Measurements from ENCODE around the gene TJAP1.
"Not testable (repeated sequence)": the region's sequence is repeated elsewhere in the genome, so short reads cannot be mapped to it uniquely, and the experiment has no call there.

The TJAP1 gene

GRCh38 chr6:43481075-43481474 is 3.7 kb downstream of the TJAP1 start:
- DNase-seq (ENCODE audit: low read depth): no peak

- DNase-seq (ENCODE audit: low read depth): no peak
Observed at GRCh38 chr6:43481591-43482236, 4.3 kb downstream of the TJAP1 start.

DNA sequence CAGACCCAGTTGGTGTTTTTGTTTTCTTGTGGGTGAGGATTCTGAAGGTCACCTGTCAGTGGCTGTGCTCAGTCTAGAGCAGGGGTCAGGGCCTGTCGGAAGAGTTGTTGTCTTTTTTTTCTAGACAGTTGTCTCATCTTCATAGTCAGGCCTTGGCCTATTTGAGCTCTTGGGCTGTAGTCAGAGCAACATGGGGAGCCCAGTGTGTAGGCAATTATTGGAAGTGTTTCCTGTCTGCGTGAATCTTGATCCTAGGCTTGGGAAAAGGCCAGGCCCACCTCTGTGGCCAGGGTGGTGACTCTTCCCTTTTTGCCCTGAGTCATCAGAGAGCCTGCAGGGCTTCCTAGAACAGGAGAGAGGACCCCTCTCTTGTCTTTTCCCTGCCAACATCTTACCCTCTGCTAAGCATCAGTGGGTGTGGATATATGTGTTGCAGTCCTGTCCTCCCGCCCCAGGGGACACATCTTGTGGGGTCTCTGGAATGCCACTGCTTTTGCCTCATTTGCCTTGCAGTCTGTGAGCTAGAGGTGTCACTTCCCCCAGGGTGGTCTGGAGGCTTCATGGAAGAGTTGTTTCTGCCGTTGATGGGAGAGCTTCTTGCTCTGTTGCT is 11.4 kb downstream of the TJAP1 start:
- no peak for DNase-seq (ENCODE audit: low read depth)

DNA sequence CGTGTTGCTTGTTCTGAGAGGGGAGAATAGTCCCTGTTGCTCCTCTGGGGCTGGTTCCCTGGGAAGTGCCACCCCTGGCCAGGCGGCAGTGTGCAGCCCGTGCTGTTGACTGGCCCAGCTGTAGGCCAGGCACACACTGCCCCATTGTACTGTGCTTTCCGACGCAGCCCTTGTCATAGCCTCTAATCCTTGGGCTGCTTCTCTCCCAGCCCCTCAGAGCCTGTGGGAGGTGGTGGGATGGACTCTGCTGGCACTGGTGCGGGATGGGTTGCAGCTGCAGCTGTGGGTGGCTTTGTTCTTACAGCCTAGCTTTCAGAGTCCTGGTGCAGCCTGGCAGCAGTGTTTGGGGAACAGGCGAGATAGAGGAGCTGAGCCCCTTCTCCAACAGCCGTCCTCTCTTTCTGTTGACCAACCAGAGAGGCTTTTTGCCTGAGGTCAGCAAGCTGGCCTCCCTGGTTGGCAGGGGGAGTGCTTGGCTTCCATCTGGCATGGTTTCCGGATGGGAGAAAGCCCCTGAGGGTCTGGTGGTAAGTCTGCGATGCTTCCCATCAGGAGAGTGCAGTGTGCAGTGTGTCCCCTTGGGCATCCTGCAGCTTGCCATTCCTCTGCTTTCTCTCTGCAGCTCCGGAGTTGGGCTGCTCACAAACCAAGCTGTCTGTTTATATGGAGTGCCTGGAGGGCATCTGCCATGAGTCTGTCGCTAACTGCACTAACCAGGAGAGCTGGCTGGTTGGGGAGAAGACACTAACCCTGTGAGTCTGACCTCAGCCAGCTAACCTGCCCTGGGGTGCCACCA is 12.1 kb downstream of the TJAP1 start:
- no peak for DNase-seq (ENCODE audit: low read depth)

DNA sequence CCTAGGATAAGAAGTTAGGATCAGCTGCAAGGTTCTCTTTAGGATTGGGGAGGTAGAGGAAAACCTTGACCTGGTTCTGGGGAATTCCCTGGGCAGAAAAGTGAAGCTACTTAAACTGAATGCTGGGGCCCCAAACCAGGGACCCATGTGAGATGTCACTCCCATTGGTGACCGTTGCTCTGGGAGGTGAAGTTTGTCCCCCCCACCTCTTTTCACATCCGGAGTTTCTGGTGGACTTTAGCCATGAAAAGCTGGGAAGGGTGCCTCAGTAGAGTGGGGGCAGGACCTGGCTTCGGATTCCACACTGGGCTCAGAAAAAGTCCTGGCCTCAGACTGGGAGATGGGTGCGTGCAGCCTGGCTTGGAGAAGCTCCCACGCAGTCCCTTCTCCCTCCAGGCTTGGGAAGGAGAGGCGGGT is 13.2 kb downstream of the TJAP1 start:
- no peak for DNase-seq (ENCODE audit: low read depth)

- DNase-seq (ENCODE audit: low read depth): no peak
Observed at GRCh38 chr6:43491750-43492661, 14.6 kb downstream of the TJAP1 start.

DNA sequence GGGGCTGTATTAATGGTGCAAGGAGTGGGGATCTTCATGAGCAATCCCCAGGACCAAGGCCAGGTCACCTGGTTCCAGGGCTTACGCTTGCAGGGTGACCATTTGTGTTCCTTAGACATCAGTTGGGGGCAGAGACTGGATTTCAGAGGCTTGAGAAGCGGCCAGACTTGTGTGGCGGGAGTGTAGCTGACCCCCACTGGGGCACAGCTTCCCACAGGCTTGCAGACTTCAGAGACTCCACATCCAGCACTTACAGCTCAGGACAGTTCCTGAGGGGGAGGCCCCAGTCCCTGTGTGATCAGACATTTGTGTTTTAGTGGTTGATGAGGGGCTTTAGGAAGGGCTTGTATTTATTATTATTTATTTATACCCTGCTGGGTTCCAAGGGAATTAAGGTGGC is 15.3 kb downstream of the TJAP1 start:
- DNase-seq (ENCODE audit: low read depth): no peak

- DNase-seq (ENCODE audit: low read depth): no peak
Observed at GRCh38 chr6:43493230-43493629, 15.9 kb downstream of the TJAP1 start.

DNA sequence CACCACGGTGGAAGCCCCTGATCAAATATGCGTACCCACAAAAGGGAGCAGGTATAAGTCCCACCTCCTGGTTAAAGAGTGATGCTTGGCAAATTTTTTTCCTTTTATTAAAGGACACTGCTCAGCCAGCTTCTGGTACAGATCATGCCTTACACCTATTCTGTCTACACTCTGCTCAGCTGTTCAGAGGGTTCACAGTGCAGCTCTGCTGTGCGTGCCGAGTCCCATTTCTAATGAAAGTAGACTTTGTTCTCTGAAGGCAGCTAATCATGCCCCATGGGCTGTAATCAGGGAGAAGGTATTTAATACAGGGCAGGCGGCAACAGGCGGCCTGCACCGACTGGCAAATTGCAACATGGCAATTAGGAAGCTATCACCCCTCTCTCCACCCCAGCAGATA is 16.5 kb downstream of the TJAP1 start:
- no peak for DNase-seq (ENCODE audit: low read depth)

DNA sequence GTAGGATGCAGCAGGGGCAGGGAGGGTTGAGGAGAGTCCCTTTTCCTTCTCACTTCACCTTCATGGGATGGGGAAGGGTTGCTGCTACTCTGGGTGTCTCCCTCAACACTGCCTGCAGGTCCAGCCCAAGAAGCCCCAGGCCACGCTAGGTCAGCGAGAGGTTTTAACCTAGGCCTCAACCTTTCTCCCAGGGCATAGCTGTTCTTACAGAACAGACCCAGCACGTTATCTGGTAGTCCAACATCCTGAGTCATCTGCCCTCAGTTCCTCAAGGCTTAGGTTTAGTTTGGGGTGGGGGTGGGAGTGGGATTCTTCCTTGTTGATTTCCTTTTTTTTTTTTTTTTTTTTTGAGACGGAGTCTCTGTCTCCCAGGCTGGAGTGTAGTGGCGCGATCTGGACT is 17.0 kb downstream of the TJAP1 start:
- no peak for DNase-seq (ENCODE audit: low read depth)

DNA sequence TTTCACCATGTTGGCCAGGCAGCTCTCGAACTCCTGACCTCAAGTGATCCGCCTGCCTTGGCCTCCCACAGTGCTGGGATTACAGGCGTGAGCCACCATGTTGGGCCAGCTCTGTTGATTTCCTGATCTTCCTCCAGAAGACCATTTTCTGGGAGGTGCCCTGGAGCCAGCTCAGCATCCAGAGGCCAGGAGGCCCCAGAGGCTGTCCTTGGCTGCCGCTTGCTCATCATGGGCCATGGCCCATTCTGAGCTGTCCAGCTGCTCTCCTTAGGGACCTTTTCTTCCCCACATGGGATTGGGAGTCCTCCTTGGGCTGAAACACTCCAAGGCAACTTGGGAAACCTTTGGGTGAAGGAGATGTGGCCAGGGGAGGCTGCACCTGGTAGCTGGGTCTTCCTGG is 17.4 kb downstream of the TJAP1 start:
- no peak for DNase-seq (ENCODE audit: low read depth)

GRCh38 chr6:43495409-43495941 is 18.1 kb downstream of the TJAP1 start:
- no peak for DNase-seq (ENCODE audit: low read depth)

DNA sequence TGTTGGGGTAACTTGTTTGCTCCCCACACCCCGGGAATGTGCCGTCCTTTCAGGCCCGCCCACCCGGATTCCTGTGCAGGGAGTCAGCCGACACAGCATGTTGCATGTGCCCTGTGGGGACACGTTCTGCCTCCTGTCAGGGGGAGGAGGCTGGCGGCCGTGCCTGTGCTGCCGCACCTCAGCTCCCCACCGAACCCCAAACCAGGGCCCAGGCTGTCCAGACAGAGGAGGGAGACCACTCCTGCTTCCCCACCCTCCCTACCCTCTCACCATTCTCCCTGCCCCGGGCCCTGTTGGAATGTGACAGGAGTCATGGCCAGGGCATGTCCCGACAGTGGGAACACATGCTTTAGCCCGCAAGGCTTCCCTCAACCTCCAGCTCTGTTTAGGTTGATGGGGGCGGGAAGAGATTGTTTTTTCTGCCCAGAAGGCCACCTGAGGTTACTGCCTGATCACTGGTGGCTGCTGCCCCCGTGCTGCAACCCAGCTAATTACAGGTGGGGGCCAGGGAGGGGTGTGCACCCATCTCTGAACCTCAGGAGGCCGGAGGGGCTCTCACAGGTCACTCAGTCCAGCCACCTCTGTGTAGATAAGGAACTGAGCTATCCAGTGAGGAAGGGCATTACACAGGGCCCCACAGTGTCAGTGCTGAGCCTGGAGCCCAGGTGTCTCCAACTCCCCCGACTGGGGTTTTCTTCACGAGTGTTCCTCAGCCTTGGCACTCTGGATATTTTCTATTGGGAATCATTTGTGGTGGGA is 19.2 kb downstream of the TJAP1 start:
- DNase-seq (ENCODE audit: low read depth): no peak

- DNase-seq (ENCODE audit: low read depth): no peak
Observed at GRCh38 chr6:43497129-43497396, 19.7 kb downstream of the TJAP1 start.

- DNase-seq (ENCODE audit: low read depth): no peak
Observed at GRCh38 chr6:43497689-43498088, 20.3 kb downstream of the TJAP1 start.

GRCh38 chr6:43498291-43498690 is 20.9 kb downstream of the TJAP1 start:
- DNase-seq (ENCODE audit: low read depth): not testable (repeated sequence)

GRCh38 chr6:43499028-43499815 is 21.9 kb downstream of the TJAP1 start:
- DNase-seq (ENCODE audit: low read depth): no peak

DNA sequence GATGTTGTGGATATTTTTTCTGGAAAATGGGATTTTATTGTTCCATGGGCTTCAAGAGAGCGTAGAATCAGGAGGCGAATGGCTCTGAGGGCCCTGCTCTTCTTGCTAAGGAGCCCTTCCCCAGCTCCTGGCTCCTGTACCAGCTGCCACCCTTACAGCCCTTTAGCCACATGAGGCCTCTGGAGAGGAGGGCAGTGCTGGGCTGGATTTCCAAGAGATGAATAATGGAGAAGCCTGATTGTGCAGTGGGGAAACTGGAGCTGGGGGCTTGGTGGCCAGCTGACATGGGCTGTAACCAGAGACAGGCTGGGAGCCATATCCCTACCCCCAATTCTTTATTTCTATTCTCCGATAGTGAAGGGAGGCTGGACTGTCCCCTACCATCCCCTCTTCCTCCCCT is 23.6 kb downstream of the TJAP1 start:
- no peak for DNase-seq (ENCODE audit: low read depth)

- no peak for DNase-seq (ENCODE audit: low read depth)
Observed at GRCh38 chr6:43502666-43503065, 25.3 kb downstream of the TJAP1 start.

DNA sequence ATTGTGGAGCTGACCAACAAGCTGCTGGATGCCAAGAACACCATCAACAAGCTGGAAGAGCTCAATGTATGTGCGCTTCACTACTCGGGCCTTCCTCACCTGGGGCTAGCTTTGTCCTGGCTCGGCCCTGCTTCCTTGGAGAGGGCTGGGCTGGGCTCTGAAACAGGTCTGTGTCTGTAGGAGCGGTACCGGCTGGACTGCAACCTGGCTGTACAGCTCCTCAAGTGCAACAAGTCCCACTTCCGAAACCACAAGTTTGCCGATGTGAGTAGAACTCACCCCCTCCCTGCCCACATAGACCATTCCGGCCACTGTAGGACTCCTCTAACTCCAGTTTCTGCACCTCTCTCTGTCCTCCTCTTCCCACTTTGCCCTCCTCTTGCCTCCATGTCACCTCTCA is 26.1 kb downstream of the TJAP1 start:
- no peak for DNase-seq (ENCODE audit: low read depth)

Measured in stimulated activated CD8-positive, alpha-beta memory T cell treated with anti-CD3 and anti-CD28 coated beads, Interleukin-15, amount 100 ng/mL, for 1 hour (primary cell).